Suprapubic skin (tissue), 4 donors: ENCODE results near the gene AWAT2. TPM values are rescaled to one million over a fixed set of nuclear protein-coding genes. Genes with fewer than 3 reads are reported as not detected.

Experiments used
- DNase-seq, 2 donors: peaks; one replicate each; pipeline ENCODE4 v3.0.0-alpha.2; 2019; ENCODE audit warnings: low spot score in 2 of 2
- H3K27ac ChIP-seq: fragments of 200-600 bp; sonication (generic); one replicate; pipeline ENCODE4 v1.5.1; 2019
- H3K27me3 ChIP-seq: fragments of 200-600 bp; sonication (generic); one replicate; pipeline ENCODE4 v1.5.1; 2019
- H3K36me3 ChIP-seq: fragments of 200-600 bp; sonication (generic); one replicate; pipeline ENCODE4 v1.5.1; 2019
- H3K4me1 ChIP-seq: fragments of 200-600 bp; sonication (generic); one replicate; pipeline ENCODE4 v1.5.1; 2019
- H3K4me3 ChIP-seq: fragments of 200-600 bp; sonication (generic); one replicate; pipeline ENCODE4 v1.5.1; 2019; ENCODE audit warnings: mild to moderate bottlenecking
- H3K9me3 ChIP-seq: fragments of 200-600 bp; sonication (generic); one replicate; pipeline ENCODE4 v1.5.1; 2019
- CTCF ChIP-seq, 2 donors: fragments of 200-600 bp in 1 of 2; fragments of 450-650 bp in 1 of 2; sonication (generic) in 1 of 2; IDR thresholded peaks; one replicate each; pipeline ENCODE4 v1.5.1; 2016 to 2019; ENCODE audit warnings: antibody characterized with exemption in 2 of 2, mild to moderate bottlenecking in 1 of 2, moderate library complexity in 1 of 2
- EP300 ChIP-seq: sonication (generic); formaldehyde crosslinking; IDR thresholded peaks from one replicate; pipeline ENCODE4 v1.6.1; 2017; ENCODE audit warnings: antibody characterized with exemption
- POLR2A ChIP-seq, 2 donors: fragments of 450-650 bp; IDR thresholded peaks; one replicate each; pipeline ENCODE4 v1.6.1; 2017; ENCODE audit warnings: antibody characterized with exemption in 2 of 2, mild to moderate bottlenecking in 2 of 2, moderate library complexity in 2 of 2
- POLR2AphosphoS5 ChIP-seq, 3 donors: sonication (generic); formaldehyde crosslinking; IDR thresholded peaks; one replicate each; pipeline ENCODE4 v1.6.1; 2017; ENCODE audit warnings: antibody characterized with exemption in 3 of 3
- WGBS: methylation state at CpG from one replicate; pipeline ENCODE4 v1.1.5; 2018; 5-methylcytosine and 5-hydroxymethylcytosine counted together
- total RNA-seq, 4 donors: library from RNA; depleted of rRNA; stranded (reverse); fragments of >200 nt; gene quantifications; one replicate each; pipeline ENCODE4 v1.1.0, GENCODE V29; 2016

Gene AWAT2
- total RNA-seq, result 10 to 100 TPM in 2 of 4 donors, 1 to 10 TPM in 2; 4.7 to 23.0 (median 12.4) TPM

- DNase-seq, result no peak
- Histone ChIP-seq H3K9me3 (no peaks in the 10 kb centered on the region), H3K4me1 (no peaks in the 10 kb centered on the region), H3K36me3 (no peaks in the 10 kb centered on the region), H3K4me3 (no peak within 1 kb of the TSS), H3K27ac (no peak within 1 kb of the TSS), H3K27me3 (no peaks in the 10 kb centered on the region)
- 73% methylated on average over 4 of the region's 4 CpGs for WGBS
- no peak for TF ChIP-seq EP300
- TF ChIP-seq POLR2A (IDR thresholded peaks at IDR 0.05), result no peak
- TF ChIP-seq CTCF (IDR thresholded peaks at IDR 0.05), result no peak
- no peak for TF ChIP-seq POLR2AphosphoS5 (IDR thresholded peaks at IDR 0.05)
Observed at GRCh38 chrX:70049925-70050324, at the start of gene AWAT2. TSS of gene AWAT2 (minus strand) at chrX:70049938. CDS start at chrX:70049932, 6 bp downstream.

- no peak overlapping the region for H3K27ac ChIP-seq
- 58% methylated on average over 2 of the region's 2 CpGs for WGBS
- DNase-seq, result no peak
Observed at GRCh38 chrX:70096052-70096451, 46.3 kb upstream of the AWAT2 start.

GRCh38 chrX:70092247-70092646 is 42.5 kb upstream of the AWAT2 start:
- WGBS, result 88% methylated on average over 3 of the region's 4 CpGs
- H3K9me3 ChIP-seq, result no peaks in the 10 kb centered on the region
- H3K27ac ChIP-seq, result no peak overlapping the region
- no peaks in the 10 kb centered on the region for H3K4me1 ChIP-seq
- no peak for DNase-seq
- TF ChIP-seq EP300, result no peak
- TF ChIP-seq CTCF (IDR thresholded peaks at IDR 0.05), result no peak
- TF ChIP-seq POLR2AphosphoS5 (IDR thresholded peaks at IDR 0.05), result no peak
- TF ChIP-seq POLR2A (IDR thresholded peaks at IDR 0.05), result no peak
- H3K36me3 ChIP-seq, result no peaks in the 10 kb centered on the region
- H3K4me3 ChIP-seq, result no peak overlapping the region
- no peaks in the 10 kb centered on the region for H3K27me3 ChIP-seq

More at GRCh38 chrX:70096052-70096451, 46.3 kb upstream of the AWAT2 start:
- Histone ChIP-seq H3K4me3 (no peak overlapping the region), H3K36me3 (no peaks in the 10 kb centered on the region), H3K4me1 (no peaks in the 10 kb centered on the region), H3K27me3 (no peaks in the 10 kb centered on the region), H3K9me3 (no peaks in the 10 kb centered on the region)
- TF ChIP-seq EP300 (no peak), POLR2AphosphoS5 (IDR thresholded peaks at IDR 0.05) (no peak), POLR2A (IDR thresholded peaks at IDR 0.05) (no peak), CTCF (IDR thresholded peaks at IDR 0.05) (no peak)

GRCh38 chrX:70089604-70090297 is 40.0 kb upstream of the AWAT2 start:
- no peak overlapping the region for H3K27ac ChIP-seq
- WGBS, result 19% methylated on average over 1 of the region's 1 CpG
- H3K36me3 ChIP-seq, result no peaks in the 10 kb centered on the region
- no peaks in the 10 kb centered on the region for H3K4me1 ChIP-seq
- no peaks in the 10 kb centered on the region for H3K9me3 ChIP-seq
- H3K4me3 ChIP-seq, result no peak overlapping the region
- no peak for DNase-seq
- TF ChIP-seq CTCF (IDR thresholded peaks at IDR 0.05) (no peak), POLR2AphosphoS5 (IDR thresholded peaks at IDR 0.05) (no peak), POLR2A (IDR thresholded peaks at IDR 0.05) (no peak), EP300 (no peak)
- H3K27me3 ChIP-seq, result no peaks in the 10 kb centered on the region

- H3K27ac ChIP-seq, result no peak overlapping the region
Observed at GRCh38 chrX:70088751-70089150, 39.0 kb upstream of the AWAT2 start.

More at GRCh38 chrX:70088751-70089150, 39.0 kb upstream of the AWAT2 start:
- no peaks in the 10 kb centered on the region for H3K36me3 ChIP-seq
- H3K27me3 ChIP-seq, result no peaks in the 10 kb centered on the region
- H3K9me3 ChIP-seq, result no peaks in the 10 kb centered on the region
- no peak overlapping the region for H3K4me3 ChIP-seq
- no peaks in the 10 kb centered on the region for H3K4me1 ChIP-seq
- TF ChIP-seq POLR2A (IDR thresholded peaks at IDR 0.05) (no peak), EP300 (no peak)
- no peak for DNase-seq
